HepG2 (cell line): ENCODE measurements around the gene CSNK2A2. TPM values are rescaled to one million over a fixed set of nuclear protein-coding genes. Genes with fewer than 3 reads are reported as not detected.

Experiments
- ATAC-seq: fragments of 200-7000 bp; cut with Tn5 transposase; 3 replicates; pipeline ENCODE4 v1.9.1; 2020; ENCODE audit warnings: mild to moderate bottlenecking, moderate library complexity
- BruUV-seq: library from RNA; stranded (reverse); fragments of 400-500 nt; replicated peaks from 2 replicates; lab custom pipeline; 2021; lab: Mats Ljungman, UMichigan
- CTCF ChIA-PET: fragments of 300-600 bp; formaldehyde crosslinking; extraction: SDS; loops from one replicate; lab custom pipeline; 2021; ENCODE audit warnings: low total read pairs, inconsistent platforms, low intra/inter-chr PET ratio; lab: Yijun Ruan, JAX
- POLR2A ChIA-PET: fragments of 350-600 bp; sonication (Branson Sonifier 250); formaldehyde crosslinking; loops from one replicate; lab custom pipeline; 2020; ENCODE audit warnings: antibody characterized with exemption, inconsistent platforms; lab: Yijun Ruan, JAX
- DNase-seq: peaks from one replicate; pipeline ENCODE4 v3.0.0-alpha.2; 2015; ENCODE audit warnings: low spot score
- FAIRE-seq: peaks from 3 replicates; lab custom pipeline; 2011; peaks lifted over from hg19 to GRCh38; lab: Jason Lieb, UNC
- H2AFZ ChIP-seq: one replicate; pipeline ENCODE4 v1.6.1; 2011; ENCODE audit warnings: low read length, inconsistent platforms
- H3K27ac ChIP-seq: fragments of 300-600 bp; 3 replicates; pipeline ENCODE4 v1.8.0; 2011; ENCODE audit warnings: mixed run types, mild to moderate bottlenecking, mixed read lengths, low read length, inconsistent platforms; ENCODE audit not compliant: insufficient read depth; ENCODE audit errors: extremely low read length
- H3K27me3 ChIP-seq, 2 experiments: fragments of 200-600 bp in 1 of 2; 2 replicates in 1 of 2; 3 replicates in 1 of 2; pipeline versions ENCODE4 v1.6.0 to v1.8.0; 2011; ENCODE audit warnings: low read length in 2 of 2, mild to moderate bottlenecking in 2 of 2, moderate library complexity in 2 of 2, inconsistent platforms in 1 of 2; ENCODE audit not compliant: insufficient read depth in 2 of 2, control insufficient read depth in 1 of 2
- H3K36me3 ChIP-seq, 2 experiments: fragments of 200-600 bp in 1 of 2; replicated peaks in 1 of 2; 2 replicates in 1 of 2; 3 replicates in 1 of 2; pipeline versions ENCODE4 v1.5.1 to v1.8.0; 2011; ENCODE audit warnings: low read length in 2 of 2, inconsistent platforms in 1 of 2; ENCODE audit not compliant: insufficient read depth in 2 of 2, control insufficient read depth in 1 of 2
- H3K4me1 ChIP-seq: 2 replicates; pipeline ENCODE4 v1.5.1; 2012; ENCODE audit warnings: low read length, inconsistent platforms; ENCODE audit not compliant: insufficient read depth
- H3K4me2 ChIP-seq: 2 replicates; pipeline ENCODE4 v1.6.0; 2011; ENCODE audit warnings: low read depth, low read length, inconsistent platforms
- H3K4me3 ChIP-seq, 3 experiments: fragments of 200-600 bp in 1 of 3; sonication (generic), shearing (Covaris generic) in 1 of 3; replicated peaks in 1 of 3; 2 replicates each; pipeline ENCODE4 v1.5.1; 2011 to 2016; ENCODE audit warnings: low read length in 3 of 3, inconsistent platforms in 2 of 3, low read depth in 2 of 3, mild to moderate bottlenecking in 2 of 3, control low read depth in 1 of 3, mixed read lengths in 1 of 3; ENCODE audit not compliant: insufficient read depth in 1 of 3
- H3K79me2 ChIP-seq: one replicate; pipeline ENCODE4 v1.6.1; 2011; ENCODE audit warnings: low read length, inconsistent platforms; ENCODE audit not compliant: insufficient read depth
- H3K9ac ChIP-seq: 2 replicates; pipeline ENCODE4 v1.6.0; 2011; ENCODE audit warnings: mild to moderate bottlenecking, low read depth, low read length, inconsistent platforms; ENCODE audit not compliant: insufficient read depth
- H3K9me3 ChIP-seq: 2 replicates; pipeline ENCODE4 v1.5.1; 2012; ENCODE audit warnings: mild to moderate bottlenecking, low read length
- H4K20me1 ChIP-seq: 2 replicates; pipeline ENCODE4 v1.6.0; 2011; ENCODE audit warnings: inconsistent platforms, mild to moderate bottlenecking, low read length, moderate library complexity; ENCODE audit not compliant: insufficient read depth
- CREM ChIP-seq, 2 experiments: sonication (generic) in 1 of 2; formaldehyde crosslinking in 1 of 2; IDR thresholded peaks; 2 replicates each; pipeline versions ENCODE4 v1.4.0 to v1.6.1; 2016 to 2020; ENCODE audit warnings: antibody characterized with exemption in 1 of 2, mild to moderate bottlenecking in 1 of 2, missing genetic modification reagents in 1 of 2
- GATA4 ChIP-seq: sonication (generic); IDR thresholded peaks from 2 replicates; pipeline ENCODE4 v1.6.1; 2016; ENCODE audit warnings: antibody characterized with exemption, low read depth, borderline replicate concordance
- ZBTB3 ChIP-seq: sonication (generic); formaldehyde crosslinking; IDR thresholded peaks from 2 replicates; pipeline ENCODE4 v1.4.0; 2020; ENCODE audit warnings: low read depth, mild to moderate bottlenecking, moderate library complexity, missing genetic modification reagents, borderline replicate concordance
- ZBTB8A ChIP-seq: sonication (generic); formaldehyde crosslinking; IDR thresholded peaks from 2 replicates; pipeline ENCODE4 v1.4.0; 2020; ENCODE audit warnings: mild to moderate bottlenecking, low read depth, missing genetic modification reagents, borderline replicate concordance
- ZC3H4 ChIP-seq: sonication (generic); formaldehyde crosslinking; IDR thresholded peaks from 2 replicates; pipeline ENCODE4 v1.4.0; 2020; ENCODE audit warnings: missing genetic modification reagents, borderline replicate concordance
- ZNF430 ChIP-seq: sonication (generic); formaldehyde crosslinking; IDR thresholded peaks from 2 replicates; pipeline ENCODE4 v1.9.0; 2021; ENCODE audit warnings: mild to moderate bottlenecking, missing genetic modification reagents
- ZNF512B ChIP-seq: sonication (generic); formaldehyde crosslinking; IDR thresholded peaks from 2 replicates; pipeline ENCODE4 v1.5.1; 2020; ENCODE audit warnings: missing genetic modification reagents, mild to moderate bottlenecking, borderline replicate concordance
- ZNF770 ChIP-seq: sonication (generic); formaldehyde crosslinking; IDR thresholded peaks from 2 replicates; pipeline ENCODE4 v1.5.0; 2020; ENCODE audit warnings: mild to moderate bottlenecking, missing genetic modification reagents
- ZSCAN30 ChIP-seq: sonication (generic); formaldehyde crosslinking; IDR thresholded peaks from 2 replicates; pipeline ENCODE4 v1.5.0; 2020; ENCODE audit warnings: mild to moderate bottlenecking, missing genetic modification reagents
- in situ Hi-C: cut with HindIII; loops from 2 replicates; pipeline ENCODE4 v1.10.0; 2017; ENCODE audit warnings: low pct_unique_long_range_greater_than_20kb; ENCODE audit not compliant: extremely low pct_ligation_motif_present
- intact Hi-C: fragments of 100-400 bp; cut with micrococcal nuclease; formaldehyde crosslinking; loops from one replicate; pipeline ENCODE4 v1.10.0; 2022; ENCODE audit not compliant: unreplicated experiment
- polyA plus RNA-seq, 8 experiments: library from polyadenylated mRNA; depleted of rRNA in 3 of 8; stranded (reverse) in 7 of 8; unstranded in 1 of 8; fragments of >200 nt; fragmentation: Illumina TruSeq in 4 of 8; extraction: Trizol in 4 of 8; gene quantifications; 2 replicates each; pipeline versions ENCODE4 v1.2.1 to v1.2.3, GENCODE V29; 2011 to 2016; ENCODE audit warnings: low read depth in 4 of 8, missing spikeins in 1 of 8, mixed read lengths in 1 of 8; ENCODE audit not compliant: insufficient read depth in 1 of 8
- total RNA-seq, 5 experiments: library from RNA; depleted of rRNA; stranded (reverse); fragments of >200 nt; fragmentation: Illumina TruSeq; extraction: Trizol; gene quantifications; 2 replicates each; pipeline ENCODE4 v1.2.3, GENCODE V29; 2016; ENCODE audit warnings: low read depth in 1 of 5

Gene CSNK2A2
- total and polyA plus RNA-seq, 2 of the 13 experiments (the other 11 are each of a cell fraction or from before 2014, with no cell fraction given): 46.4 to 56.9 TPM

- Histone ChIP-seq H3K4me1 (no peaks in the 10 kb centered on the region), H4K20me1 (no peaks in the 10 kb centered on the region), H3K4me2 (no peak overlapping the region), H3K9ac (no peak overlapping the region), H3K9me3 (peaks cover 9% of the 10 kb centered on the region), H3K4me3 (no peak overlapping the region), H3K79me2 (no peaks in the 10 kb centered on the region), H3K36me3 (no peaks in the 10 kb centered on the region), H3K27ac (no peak overlapping the region), H2AFZ (no peak overlapping the region), H3K27me3 (no peaks in the 10 kb centered on the region; a peak in 1 of 5 replicates)
- ATAC-seq (no peak), FAIRE-seq (no peak), DNase-seq (no peak)
- TF ChIP-seq ZNF770 (CRISPR knock-in tag) (no peak), GATA4 (no peak), ZNF430 (no peak), ZNF512B (no peak), ZSCAN30 (CRISPR knock-in tag) (no peak), ZBTB3 (no peak), CREM (IDR thresholded peaks at IDR 0.05) (no peak), CREM (CRISPR knock-in tag; IDR thresholded peaks at IDR 0.05) (no peak), ZBTB8A (no peak), ZC3H4 (CRISPR knock-in tag) (no peak)
- in situ Hi-C loops (no loop called here), intact Hi-C loops (no loop called here)
- ChIA-PET POLR2A (no interaction called here), CTCF (no interaction called here)
- BruUV-seq: no TSS peak
Observed at GRCh38 chr16:58138852-58139251, 59.1 kb downstream of the CSNK2A2 start.
